Measurements from ENCODE around the gene HNRNPAB.

The HNRNPAB gene

DNA sequence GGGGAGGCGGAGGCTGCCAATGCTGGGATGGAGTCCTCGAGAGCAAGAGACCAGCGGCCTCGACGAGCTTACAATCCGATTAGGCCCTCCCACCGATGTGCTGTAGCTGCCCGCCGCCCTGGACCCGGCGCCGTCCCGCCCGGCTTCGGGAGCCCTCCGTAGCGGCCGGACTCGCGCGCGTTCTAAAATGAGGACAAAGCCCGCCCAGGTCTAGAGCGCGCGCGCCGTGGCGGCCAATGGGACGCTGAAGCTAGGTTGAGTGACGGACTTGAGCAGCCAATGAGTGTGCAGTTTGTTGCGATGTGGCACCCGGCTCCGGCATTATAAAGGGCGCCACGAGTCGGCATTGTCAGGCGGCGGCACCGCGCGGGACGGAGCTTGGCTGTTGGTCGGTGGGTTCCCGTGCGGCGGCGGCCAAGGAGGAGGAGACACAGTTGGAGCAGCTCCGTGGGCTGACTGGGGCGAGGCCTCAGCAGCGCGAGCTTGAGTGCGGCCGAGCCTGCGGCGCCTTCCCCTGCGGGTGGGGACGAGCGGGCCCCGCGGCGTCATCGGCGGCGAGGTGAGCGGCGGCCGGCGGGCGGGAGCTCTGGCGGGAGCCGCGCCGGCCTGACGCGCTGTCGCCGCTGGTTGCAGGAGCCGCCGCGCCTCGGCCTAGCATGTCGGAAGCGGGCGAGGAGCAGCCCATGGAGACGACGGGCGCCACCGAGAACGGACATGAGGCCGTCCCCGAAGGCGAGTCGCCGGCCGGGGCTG lies at the start of gene HNRNPAB:
Gene HNRNPAB, plus strand, starts transcription at position 352 of the 753 bp plus-strand sequence. Its CDS starts 305 bp downstream, at position 657.
- DNase-seq (ENCODE audit: low spot score) = peak; percentile 100

GRCh38 chr5:178155065-178155464 lies 49.3 kb upstream of the HNRNPAB start:
- DNase-seq (ENCODE audit: low spot score) = no peak

DNA sequence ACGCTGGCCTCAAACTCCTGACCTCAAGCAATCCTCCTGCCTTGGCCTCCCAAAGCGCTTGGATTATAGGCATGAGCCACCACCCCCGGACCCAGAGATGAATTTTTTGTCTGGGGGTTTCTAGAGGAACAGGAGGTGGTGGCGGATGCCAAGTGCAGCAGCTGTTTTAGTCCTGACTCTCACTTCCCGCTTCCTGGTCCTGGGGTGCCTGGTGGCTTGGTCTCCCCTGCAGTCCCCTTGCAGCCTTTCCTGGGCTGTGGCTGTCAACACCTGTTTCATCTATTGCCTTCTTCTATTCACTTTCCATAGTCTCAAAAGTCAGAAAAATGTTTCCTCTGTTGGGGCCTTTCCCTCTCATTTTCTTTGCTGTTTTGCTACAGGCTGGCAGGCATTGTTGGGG lies 44.2 kb upstream of the HNRNPAB start:
- DNase-seq (ENCODE audit: low spot score) = no peak

- no peak for DNase-seq (ENCODE audit: low spot score)
These were observed 41.9 kb upstream of the HNRNPAB start for GRCh38 chr5:178162481-178162880.

DNA sequence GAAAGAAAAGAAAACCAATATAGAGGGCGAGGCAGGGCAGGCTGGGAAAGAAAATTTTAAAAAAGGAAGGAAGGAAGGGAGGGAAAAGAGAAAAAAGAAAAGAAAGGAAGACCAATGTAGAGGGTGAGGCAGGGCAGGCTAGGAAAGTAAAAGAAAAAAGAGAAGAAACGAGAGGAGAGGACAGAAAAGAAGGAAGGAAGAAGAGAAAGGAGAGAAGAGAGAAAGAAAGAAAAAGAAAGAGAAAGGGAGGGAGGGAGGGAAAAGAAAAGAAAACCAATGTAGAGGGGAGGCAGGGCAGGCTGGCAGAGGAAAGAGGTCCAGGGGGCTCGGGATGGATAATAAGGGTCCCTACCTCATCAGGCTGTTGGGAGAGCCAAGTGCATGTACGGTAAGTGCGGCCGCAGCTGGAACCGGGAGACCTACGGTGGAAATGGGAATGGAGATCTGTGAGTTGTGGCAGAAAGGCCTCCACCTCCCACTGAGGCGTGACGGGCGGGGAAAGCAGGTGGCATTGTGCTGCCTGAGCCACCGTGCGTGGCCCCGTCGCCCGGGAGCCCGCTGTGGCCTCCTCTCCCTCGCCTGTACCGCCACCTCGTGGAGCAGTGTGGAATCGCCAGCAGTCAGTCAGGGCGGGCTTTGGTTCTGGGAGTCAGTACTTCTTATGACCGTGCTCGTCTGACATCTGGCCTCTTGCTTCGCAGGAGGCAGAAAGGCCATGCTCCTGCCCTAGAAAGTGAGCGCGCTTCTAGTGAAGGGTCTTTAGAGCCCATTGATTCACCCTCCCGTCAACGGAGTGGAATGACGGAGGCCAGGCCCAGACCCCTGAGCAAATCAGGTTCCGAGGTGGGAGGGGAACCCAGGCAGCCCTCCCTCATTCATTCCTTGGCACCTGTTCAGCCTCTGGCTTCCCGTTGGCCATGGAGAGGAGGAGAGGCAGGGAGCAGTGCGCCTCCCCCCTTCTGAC lies 40.3 kb upstream of the HNRNPAB start:
- peak; percentile 92 for DNase-seq (ENCODE audit: low spot score)

DNA sequence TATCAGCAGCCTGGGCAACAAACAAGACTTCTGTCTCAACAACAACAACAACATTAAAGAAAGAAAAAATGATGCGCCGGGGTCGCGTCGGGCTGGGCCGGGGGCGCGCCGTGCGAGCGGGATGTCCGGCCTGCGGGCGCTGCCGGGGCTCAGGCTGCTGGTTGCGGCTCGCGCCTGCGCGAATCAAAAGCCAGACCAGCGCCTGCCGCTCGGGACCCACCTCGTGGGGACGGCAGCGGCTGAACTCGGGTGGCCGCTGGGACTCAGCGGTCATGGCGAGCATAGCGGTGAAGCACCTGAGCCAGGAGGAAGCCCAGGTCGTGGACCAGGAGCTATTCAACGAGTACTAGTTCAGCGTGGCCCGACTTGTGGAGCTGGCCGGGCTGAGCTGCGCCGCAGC lies 38.8 kb upstream of the HNRNPAB start:
- no peak for DNase-seq (ENCODE audit: low spot score)

GRCh38 chr5:178170455-178170854 lies 33.9 kb upstream of the HNRNPAB start:
- DNase-seq (ENCODE audit: low spot score) = no peak

- DNase-seq (ENCODE audit: low spot score) = no peak
These were observed 29.9 kb upstream of the HNRNPAB start for GRCh38 chr5:178174456-178174855.

GRCh38 chr5:178176791-178177190 lies 27.5 kb upstream of the HNRNPAB start:
- DNase-seq (ENCODE audit: low spot score) = no peak

DNA sequence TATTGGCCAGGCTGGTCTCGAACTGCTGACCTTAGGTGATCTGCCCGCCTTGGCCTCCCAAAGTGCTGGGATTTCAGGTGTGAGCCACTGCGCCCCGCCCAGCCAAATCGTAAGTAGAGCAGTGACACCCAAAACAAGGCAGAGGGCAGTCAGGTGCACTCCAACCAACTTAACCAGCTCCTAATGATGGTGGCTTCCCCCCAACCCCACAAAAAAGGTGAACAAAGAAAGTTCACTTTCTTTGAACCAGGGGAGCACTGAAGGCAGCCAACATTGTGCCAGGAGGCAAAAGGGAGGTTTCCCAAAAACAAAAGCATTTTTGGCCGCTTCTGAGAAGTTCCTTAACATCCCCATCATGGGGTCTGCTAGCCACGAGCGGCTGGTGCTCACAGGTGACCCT lies 26.8 kb upstream of the HNRNPAB start:
- DNase-seq (ENCODE audit: low spot score) = no peak

GRCh38 chr5:178180141-178180863 lies 24.0 kb upstream of the HNRNPAB start:
- DNase-seq (ENCODE audit: low spot score) = no peak

DNA sequence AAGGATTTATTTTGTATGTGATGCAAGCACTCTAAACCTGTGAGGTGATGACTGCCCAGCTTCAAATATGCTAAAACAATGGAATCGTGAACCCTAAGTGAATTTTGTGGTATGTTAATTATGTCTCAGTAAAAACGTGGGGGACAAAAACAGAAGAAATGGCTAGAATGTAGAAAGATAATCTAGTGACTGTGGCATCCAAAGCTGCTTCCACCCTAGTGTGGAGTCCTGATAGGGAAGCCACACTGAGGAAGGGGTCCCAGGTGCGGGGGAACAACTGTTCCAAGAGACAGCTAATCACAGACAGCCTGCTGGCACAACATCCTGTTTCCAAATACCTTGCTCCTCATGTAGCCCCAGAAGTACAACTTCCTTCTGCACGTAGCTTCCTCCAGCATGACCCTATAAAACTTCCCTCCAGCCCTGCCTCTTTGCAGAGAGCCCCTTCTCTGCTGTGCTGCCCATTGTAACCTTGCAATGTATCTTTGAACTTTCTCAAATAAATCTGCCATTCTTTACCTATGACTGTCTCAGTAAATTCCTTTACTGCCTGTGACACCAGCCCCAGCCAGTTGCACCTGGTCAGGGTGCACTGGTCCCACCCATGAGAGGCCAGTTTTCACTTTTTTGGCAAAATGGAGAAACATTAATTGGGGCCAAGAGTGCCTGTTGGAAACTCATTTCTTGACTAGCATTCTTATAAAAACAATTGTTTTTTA lies 22.0 kb upstream of the HNRNPAB start:
- DNase-seq (ENCODE audit: low spot score) = no peak

DNA sequence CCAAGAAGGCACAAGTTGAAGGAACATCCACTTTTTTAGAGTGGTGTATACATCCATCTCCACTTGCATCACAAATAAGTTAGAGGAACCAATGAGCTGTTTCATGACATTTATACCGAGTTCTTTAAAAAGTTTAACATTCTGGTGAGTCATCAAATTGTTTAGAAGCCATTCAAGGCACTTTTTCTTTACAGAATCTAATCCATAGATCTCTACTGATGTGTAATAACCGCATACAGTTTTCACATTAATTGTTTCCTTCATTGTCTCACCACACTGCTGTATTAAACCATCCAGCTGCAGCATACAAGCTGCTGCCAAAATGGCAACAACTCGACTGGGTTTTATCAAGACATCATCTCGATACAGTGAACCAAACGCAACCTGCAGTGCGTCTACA lies 17.9 kb upstream of the HNRNPAB start:
- no peak for DNase-seq (ENCODE audit: low spot score)

DNA sequence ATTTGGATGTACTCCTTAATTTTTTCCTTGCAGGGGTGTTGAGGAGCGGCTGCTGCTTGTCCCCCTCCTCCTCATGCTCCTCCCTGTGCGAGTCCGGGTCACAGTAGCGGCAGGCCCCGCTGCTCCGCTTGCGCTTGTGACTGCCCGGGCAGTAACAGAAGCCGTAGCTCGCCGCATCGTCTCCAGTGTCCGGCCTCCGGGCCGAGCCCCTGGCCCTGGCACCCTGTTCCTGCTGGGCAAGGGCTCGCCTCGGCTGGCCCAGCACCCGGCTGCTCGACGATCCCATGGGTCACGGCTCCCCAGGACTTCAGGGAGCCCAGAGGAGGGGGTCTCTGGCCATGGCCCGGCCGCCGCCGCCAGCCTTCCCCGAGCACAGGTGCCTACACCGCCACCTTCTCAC lies 17.3 kb upstream of the HNRNPAB start, which contains the start of gene GMCL2:
Gene GMCL2, minus strand, starts transcription at position 358 of the 400 bp plus-strand sequence. Its CDS starts 72 bp downstream, at position 286.
- no peak for DNase-seq (ENCODE audit: low spot score)

DNA sequence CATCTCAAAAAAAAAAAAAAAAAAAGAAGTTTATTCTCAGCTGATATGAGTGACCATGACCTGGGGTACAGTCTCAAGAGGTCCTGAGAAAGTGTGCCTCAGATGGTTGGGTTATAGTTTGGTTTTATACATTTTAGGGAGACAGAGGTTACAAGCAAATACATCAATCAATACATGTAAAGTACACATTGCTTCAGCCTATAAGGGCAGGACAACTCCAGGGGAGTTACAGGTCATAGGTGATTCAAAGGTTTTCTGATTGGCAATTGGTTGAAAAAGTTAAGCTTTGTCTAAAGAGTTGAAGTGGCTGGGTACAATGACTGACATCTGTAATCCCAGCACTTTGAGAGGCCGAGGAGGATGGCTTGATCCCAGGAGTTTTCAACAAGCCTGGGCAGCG lies 14.9 kb upstream of the HNRNPAB start:
- no peak for DNase-seq (ENCODE audit: low spot score)

GRCh38 chr5:178191661-178192060 lies 12.7 kb upstream of the HNRNPAB start:
- DNase-seq (ENCODE audit: low spot score) = no peak

DNA sequence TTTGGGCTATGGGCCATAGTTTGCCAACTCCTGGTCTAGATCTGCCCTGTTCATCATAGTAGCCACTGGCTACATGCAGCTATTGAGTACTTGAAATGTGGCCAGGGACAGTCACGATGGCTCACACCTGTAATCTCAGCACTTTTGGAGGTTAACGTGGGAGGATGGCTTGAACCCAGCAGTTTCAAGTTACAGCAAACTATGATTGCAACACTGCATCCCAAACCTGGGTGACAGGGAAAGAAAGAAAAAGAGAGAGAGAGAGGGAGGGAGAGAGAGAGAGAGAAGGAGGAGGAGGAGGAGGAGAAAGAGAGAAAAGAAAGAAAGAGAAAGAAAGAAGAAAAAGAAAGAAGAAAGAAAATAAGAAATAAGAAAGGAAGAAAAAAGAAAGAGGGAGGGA lies 12.1 kb upstream of the HNRNPAB start:
- no peak for DNase-seq (ENCODE audit: low spot score)

- DNase-seq (ENCODE audit: low spot score) = no peak
These were observed 11.5 kb upstream of the HNRNPAB start for GRCh38 chr5:178192787-178193186.

DNA sequence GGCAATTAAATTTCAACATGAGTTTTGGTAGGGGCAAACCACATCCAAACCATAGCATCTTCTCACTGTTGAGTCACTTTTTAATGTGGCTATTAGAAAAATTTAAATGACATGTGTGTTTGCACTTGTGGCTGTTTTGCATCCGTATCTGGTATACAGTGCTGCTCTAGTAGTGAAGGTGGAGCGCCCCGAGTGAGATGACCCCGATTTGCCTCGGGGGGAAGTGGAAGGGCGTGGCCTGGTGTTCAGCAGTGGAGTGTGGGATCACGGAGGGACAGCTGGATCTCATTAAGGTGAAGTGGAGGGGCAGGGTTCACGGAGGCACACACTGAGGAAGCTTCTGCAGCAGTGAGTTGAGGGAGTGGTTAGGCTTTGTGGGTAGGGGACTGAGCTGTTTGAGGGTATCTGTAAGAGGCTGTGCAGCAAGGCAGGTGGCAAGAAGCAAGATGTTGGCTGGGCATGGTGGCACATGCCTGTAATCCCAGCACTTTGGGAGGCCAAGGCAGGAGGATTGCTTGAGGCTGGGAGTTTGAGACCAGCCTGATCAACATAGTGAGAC lies 11.0 kb upstream of the HNRNPAB start:
- DNase-seq (ENCODE audit: low spot score) = no peak

- DNase-seq (ENCODE audit: low spot score) = no peak
These were observed 10.3 kb upstream of the HNRNPAB start for GRCh38 chr5:178194026-178194425.

GRCh38 chr5:178196281-178196812 lies 8.0 kb upstream of the HNRNPAB start:
- DNase-seq (ENCODE audit: low spot score) = no peak
